Endothelial cell (in vitro differentiated cells): ENCODE data around the gene TSPAN3. TPM values are rescaled to one million over a fixed set of nuclear protein-coding genes. Genes with fewer than 3 reads are reported as not detected.
A peak's percentile ranks its signal among the peaks of the same experiment; 100 is the strongest.

Experiments
- DNase-seq: peaks from one replicate; pipeline ENCODE4 v3.0.0; 2021; ENCODE audit warnings: low spot score
- H3K27ac Mint-ChIP-seq: one replicate; pipeline ENCODE4 v1.8.0; 2021; ENCODE audit warnings: mixed read lengths, inconsistent platforms; ENCODE audit not compliant: unreplicated experiment
- H3K27me3 Mint-ChIP-seq: one replicate; pipeline ENCODE4 v1.8.0; 2021; ENCODE audit warnings: mild to moderate bottlenecking, moderate library complexity, mixed read lengths, inconsistent platforms; ENCODE audit not compliant: unreplicated experiment
- H3K36me3 Mint-ChIP-seq: one replicate; pipeline ENCODE4 v1.8.0; 2021; ENCODE audit warnings: mild to moderate bottlenecking, low read depth, mixed read lengths, inconsistent platforms; ENCODE audit not compliant: unreplicated experiment
- H3K4me1 Mint-ChIP-seq: one replicate; pipeline ENCODE4 v1.8.0; 2021; ENCODE audit warnings: mild to moderate bottlenecking, mixed read lengths, inconsistent platforms; ENCODE audit not compliant: unreplicated experiment
- H3K4me3 Mint-ChIP-seq: one replicate; pipeline ENCODE4 v1.8.0; 2021; ENCODE audit warnings: mild to moderate bottlenecking, mixed read lengths, inconsistent platforms; ENCODE audit not compliant: unreplicated experiment
- H3K9me3 Mint-ChIP-seq: one replicate; pipeline ENCODE4 v1.8.0; 2021; ENCODE audit warnings: mixed read lengths, inconsistent platforms; ENCODE audit not compliant: unreplicated experiment
- CTCF ChIP-seq: fragments of 200-600 bp; sonication (generic); IDR thresholded peaks from one replicate; pipeline ENCODE4 v1.5.0; 2021; ENCODE audit warnings: antibody characterized with exemption; ENCODE audit not compliant: unreplicated experiment
- total RNA-seq: library from RNA; stranded (reverse); fragmentation: NEBNext Ultra II Directional; extraction: Animal tissue kit (Norgen Biotek cat#: 25700); gene quantifications from one replicate; pipeline ENCODE4 v1.2.1, GENCODE V29; 2021; ENCODE audit not compliant: unreplicated experiment

The TSPAN3 gene
- total RNA-seq, 1 donor from 2014 or later = 140 TPM

DNA sequence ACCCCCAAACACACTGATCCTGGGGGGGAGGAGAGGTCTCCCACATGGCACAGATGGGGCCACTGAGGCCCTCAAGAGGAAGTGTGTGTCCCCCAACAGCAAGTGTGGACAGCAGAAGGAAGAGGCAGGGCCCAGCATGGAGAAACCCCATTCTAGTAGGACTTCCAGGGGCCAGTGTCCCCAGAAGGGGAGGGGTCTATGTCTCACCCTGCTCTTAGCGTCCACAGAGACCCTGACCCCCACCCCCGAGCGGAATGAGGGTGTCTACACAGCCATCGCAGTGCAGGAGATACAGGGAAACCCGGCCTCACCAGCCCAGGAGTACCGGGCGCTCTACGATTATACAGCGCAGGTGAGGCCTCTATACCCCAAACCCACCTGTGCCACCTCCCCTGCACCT is 35.3 kb downstream of the TSPAN3 start:
- DNase-seq = no peak
- Mint-ChIP-seq H3K4me3 (no peak overlapping the region), H3K4me1 (peaks cover 2% of the 10 kb centered on the region), H3K27ac (no peak overlapping the region), H3K27me3 (peaks cover 19% of the 10 kb centered on the region), H3K36me3 (no peaks in the 10 kb centered on the region), H3K9me3 (no peaks in the 10 kb centered on the region)
- TF ChIP-seq CTCF = no peak

DNA sequence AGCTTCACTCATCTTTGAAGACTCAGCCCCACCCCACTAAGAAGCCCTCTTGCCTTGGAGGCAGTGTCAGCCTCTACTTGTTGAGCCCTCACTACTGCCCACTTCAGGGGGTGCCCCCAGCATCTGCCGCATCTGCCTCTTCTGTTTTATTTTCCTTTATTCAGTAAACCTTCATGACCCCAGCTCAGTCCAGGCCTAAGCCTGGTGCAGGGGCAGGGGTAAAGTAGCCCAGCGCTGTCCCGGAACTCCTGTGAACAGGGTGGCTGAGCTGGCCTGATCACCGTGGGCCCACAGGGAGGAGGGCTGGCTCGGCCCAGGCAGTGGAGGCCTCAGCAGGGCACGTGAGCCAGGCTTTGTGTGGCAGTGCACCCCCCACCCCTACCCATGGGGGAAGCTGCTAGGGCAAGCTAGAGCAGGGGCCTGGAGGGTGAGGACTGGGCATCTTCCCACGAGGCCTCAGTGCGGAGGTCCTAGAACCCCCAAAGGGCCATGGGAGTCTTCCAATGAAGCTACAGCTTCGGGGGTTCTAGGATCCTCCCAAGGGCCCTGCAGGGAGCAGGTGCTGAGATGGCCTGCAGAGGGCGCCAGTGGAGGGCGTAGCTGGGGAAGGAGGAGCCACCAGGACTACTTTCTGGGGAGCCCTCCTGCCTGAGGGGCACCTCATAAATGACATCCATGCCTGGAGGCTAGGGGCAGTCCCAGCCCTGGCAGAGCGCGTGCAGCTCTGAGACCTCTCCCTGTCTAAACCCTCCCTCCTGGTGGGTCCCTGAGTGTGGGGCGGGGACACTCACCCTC is 36.0 kb downstream of the TSPAN3 start:
- Mint-ChIP-seq H3K9me3 (no peaks in the 10 kb centered on the region), H3K4me3 (no peak overlapping the region), H3K27me3 (peaks cover 19% of the 10 kb centered on the region), H3K36me3 (no peaks in the 10 kb centered on the region), H3K4me1 (peaks cover 2% of the 10 kb centered on the region), H3K27ac (peak overlapping the region; percentile 30)
- DNase-seq = peak; percentile 67
- peak; percentile 78 for TF ChIP-seq CTCF

DNA sequence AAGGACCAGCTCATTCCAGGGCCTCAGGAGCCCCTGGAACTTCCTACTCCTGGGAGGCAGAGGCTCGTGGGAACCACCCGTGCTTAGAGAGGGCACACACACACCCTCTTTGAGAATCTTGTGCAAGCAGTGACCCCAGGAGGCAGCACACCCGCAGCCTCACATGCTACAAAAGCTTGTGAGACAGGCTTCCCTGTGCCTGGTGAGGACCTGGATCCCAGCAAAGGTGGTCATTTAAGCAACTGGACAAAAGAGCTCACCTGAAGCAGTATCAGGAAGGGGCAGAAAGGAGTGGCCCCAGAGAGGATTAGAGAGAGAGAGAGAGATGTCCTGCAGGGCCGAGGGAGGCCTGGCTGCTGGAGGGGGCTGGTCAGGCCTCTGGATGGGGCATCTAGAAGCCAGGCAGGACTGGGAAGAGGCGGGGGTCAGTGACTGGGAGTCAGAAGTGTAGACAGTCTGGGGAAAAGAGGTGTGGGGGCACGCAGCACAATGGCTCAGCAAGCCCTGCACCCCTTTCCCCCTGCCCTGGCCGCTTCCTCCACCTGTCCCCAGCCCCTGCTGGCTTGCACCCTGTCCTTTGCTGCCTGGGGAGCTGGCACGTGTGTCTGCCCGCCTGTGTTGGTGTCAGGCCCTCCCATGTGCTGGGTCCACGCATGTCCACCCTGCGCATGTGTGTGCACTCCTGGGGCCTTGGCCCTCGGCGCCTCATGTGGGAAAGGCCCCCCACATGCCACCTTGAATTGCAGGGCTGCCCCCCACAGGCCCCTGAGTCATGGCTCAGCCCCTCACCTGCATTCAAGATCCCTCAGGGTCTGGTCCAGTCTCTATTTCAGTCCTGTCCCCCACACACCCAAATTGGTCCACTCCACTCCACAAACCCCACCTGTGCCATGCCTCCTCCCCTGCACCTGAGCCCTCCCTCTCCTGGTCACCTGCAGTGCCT is 36.9 kb downstream of the TSPAN3 start:
- H3K27ac Mint-ChIP-seq = peak overlapping the region; percentile 30
- no peaks in the 10 kb centered on the region for H3K9me3 Mint-ChIP-seq
- no peak overlapping the region for H3K4me3 Mint-ChIP-seq
- no peaks in the 10 kb centered on the region for H3K36me3 Mint-ChIP-seq
- no peak for TF ChIP-seq CTCF
- H3K4me1 Mint-ChIP-seq = peaks cover 2% of the 10 kb centered on the region
- DNase-seq = peak; percentile 3
- H3K27me3 Mint-ChIP-seq = peaks cover 19% of the 10 kb centered on the region

- Mint-ChIP-seq H3K4me1 (peaks cover 2% of the 10 kb centered on the region), H3K27ac (no peak overlapping the region), H3K9me3 (no peaks in the 10 kb centered on the region), H3K36me3 (no peaks in the 10 kb centered on the region), H3K4me3 (no peak overlapping the region), H3K27me3 (peaks cover 15% of the 10 kb centered on the region)
- DNase-seq = no peak
- TF ChIP-seq CTCF = no peak
Measured at GRCh38 chr15:77033417-77033728, 37.5 kb downstream of the TSPAN3 start.
